Medulla oblongata (tissue), 1 donor: Measurements from ENCODE around the gene BTG1.
A peak's percentile ranks its signal among the peaks of the same experiment; 100 is the strongest.

Experiments used
- DNase-seq: peaks from one replicate; pipeline ENCODE4 v3.0.0-alpha.2; 2015; ENCODE audit errors: extremely low spot score

Gene BTG1

GRCh38 chr12:92145731-92146496 is at the start of gene BTG1:
TSS of gene BTG1 (minus strand) at chr12:92145846. CDS start at chr12:92145535, 311 bp downstream.
- DNase-seq = peak; percentile 100

- no peak for DNase-seq
These were observed 48.9 kb upstream of the BTG1 start for GRCh38 chr12:92194561-92194960.

GRCh38 chr12:92193846-92194245 is 48.2 kb upstream of the BTG1 start:
- no peak for DNase-seq

GRCh38 chr12:92193063-92193462 is 47.4 kb upstream of the BTG1 start:
- peak; percentile 49 for DNase-seq

GRCh38 chr12:92192360-92192759 is 46.7 kb upstream of the BTG1 start:
- no peak for DNase-seq

GRCh38 chr12:92191061-92191460 is 45.4 kb upstream of the BTG1 start:
- DNase-seq = peak; percentile 12

- no peak for DNase-seq
These were observed 43.0 kb upstream of the BTG1 start for GRCh38 chr12:92188517-92189188.

- DNase-seq = no peak
These were observed 40.4 kb upstream of the BTG1 start for GRCh38 chr12:92186038-92186470.

GRCh38 chr12:92185052-92185451 is 39.4 kb upstream of the BTG1 start:
- DNase-seq = peak; percentile 67

GRCh38 chr12:92183575-92183974 is 37.9 kb upstream of the BTG1 start:
- DNase-seq = no peak

- no peak for DNase-seq
These were observed 32.7 kb upstream of the BTG1 start for GRCh38 chr12:92178340-92178739.

- no peak for DNase-seq
These were observed 31.0 kb upstream of the BTG1 start for GRCh38 chr12:92176646-92177045.

GRCh38 chr12:92175961-92176360 is 30.3 kb upstream of the BTG1 start:
- no peak for DNase-seq

- DNase-seq = no peak
These were observed 24.4 kb upstream of the BTG1 start for GRCh38 chr12:92170050-92170449.

- no peak for DNase-seq
These were observed 21.4 kb upstream of the BTG1 start for GRCh38 chr12:92167075-92167474.

GRCh38 chr12:92164712-92165111 is 19.1 kb upstream of the BTG1 start:
- no peak for DNase-seq

- DNase-seq = no peak
These were observed 16.4 kb upstream of the BTG1 start for GRCh38 chr12:92162079-92162478.

GRCh38 chr12:92158796-92159439 is 13.3 kb upstream of the BTG1 start:
- DNase-seq = peak; percentile 68

- no peak for DNase-seq
These were observed 11.2 kb upstream of the BTG1 start for GRCh38 chr12:92156704-92157395.

- DNase-seq = no peak
These were observed 10.5 kb upstream of the BTG1 start for GRCh38 chr12:92156139-92156538.

GRCh38 chr12:92155733-92156132 is 10.1 kb upstream of the BTG1 start:
- DNase-seq = no peak

GRCh38 chr12:92151916-92152315 is 6.3 kb upstream of the BTG1 start:
- DNase-seq = no peak
